NCI-H82 treated with DMSO at 0.1 percent for 48 hours (cell line): ENCODE measurements around the gene OR6N1.

Experiments
- DNase-seq: peaks from one replicate; lab custom pipeline; 2025; ENCODE audit not compliant: unreplicated experiment; lab: John Stamatoyannopoulos, UW

The OR6N1 gene

GRCh38 chr1:158754420-158754819 is 17.6 kb downstream of the OR6N1 start, which contains the start of gene OR6K6:
TSS of gene OR6K6 (plus strand) at chr1:158754720. CDS start at chr1:158754888, 168 bp downstream.
- DNase-seq, result no peak

- DNase-seq, result no peak
Observed at GRCh38 chr1:158752155-158752712, 19.8 kb downstream of the OR6N1 start.

- no peak for DNase-seq
Observed at GRCh38 chr1:158735848-158736247, 36.1 kb downstream of the OR6N1 start.

GRCh38 chr1:158732524-158732923 is 39.5 kb downstream of the OR6N1 start:
- DNase-seq, result no peak

- no peak for DNase-seq
Observed at GRCh38 chr1:158731707-158732106, 40.3 kb downstream of the OR6N1 start.

- no peak for DNase-seq
Observed at GRCh38 chr1:158730453-158730852, 41.5 kb downstream of the OR6N1 start.

- no peak for DNase-seq
Observed at GRCh38 chr1:158728510-158729225, 43.3 kb downstream of the OR6N1 start.

GRCh38 chr1:158724442-158724841 is 47.6 kb downstream of the OR6N1 start:
- no peak for DNase-seq

GRCh38 chr1:158720620-158721019 is 51.4 kb downstream of the OR6N1 start, which contains the start of gene OR6K3:
TSS of gene OR6K3 (minus strand) at chr1:158720720. CDS start at chr1:158718115, 2,605 bp downstream.
- DNase-seq, result no peak

GRCh38 chr1:158719664-158720063 is 52.3 kb downstream of the OR6N1 start:
- no peak for DNase-seq

- DNase-seq, result no peak
Observed at GRCh38 chr1:158717344-158717743, 54.7 kb downstream of the OR6N1 start.

GRCh38 chr1:158716335-158716734 is 55.7 kb downstream of the OR6N1 start:
- no peak for DNase-seq

- DNase-seq, result no peak
Observed at GRCh38 chr1:158714754-158715153, 57.2 kb downstream of the OR6N1 start.
